GM10266 (cell line): ENCODE data around the gene NDUFB5.
A peak's percentile ranks its signal among the peaks of the same experiment; 100 is the strongest.
"Not testable (repeated sequence)": the region's sequence is repeated elsewhere in the genome, so short reads cannot be mapped to it uniquely, and the experiment has no call there.

Experiments
- DNase-seq: peaks from one replicate; pipeline ENCODE4 v3.0.0; 2012; ENCODE audit errors: extremely low spot score
- CTCF ChIP-seq: IDR thresholded peaks from 2 replicates; pipeline ENCODE4 v1.5.1; 2012; ENCODE audit warnings: mild to moderate bottlenecking, low read depth; ENCODE audit not compliant: control insufficient read depth, insufficient read depth; ENCODE audit errors: missing control alignments

NDUFB5 gene

GRCh38 chr3:179630753-179631451, 26.3 kb downstream of the NDUFB5 start:
- TF ChIP-seq CTCF, result no peak
- DNase-seq, result no peak

GRCh38 chr3:179640469-179640868, 35.9 kb downstream of the NDUFB5 start:
- TF ChIP-seq CTCF, result no peak
- no peak for DNase-seq

- no peak for DNase-seq
- TF ChIP-seq CTCF, result no peak
Observed at GRCh38 chr3:179642871-179643270, 38.3 kb downstream of the NDUFB5 start.

GRCh38 chr3:179643837-179644236, 39.2 kb downstream of the NDUFB5 start:
- DNase-seq, result not testable (repeated sequence)

- no peak for TF ChIP-seq CTCF
- no peak for DNase-seq
Observed at GRCh38 chr3:179646177-179646576, 41.6 kb downstream of the NDUFB5 start.

GRCh38 chr3:179651687-179652446, 47.3 kb downstream of the NDUFB5 start:
- TF ChIP-seq CTCF, result no peak
- DNase-seq, result peak; percentile 36

GRCh38 chr3:179652447-179653095, 48.0 kb downstream of the NDUFB5 start, which contains the start of gene USP13:
USP13 (plus strand) TSS chr3:179653040; CDS start chr3:179653226, 186 bp downstream.
- no peak for TF ChIP-seq CTCF
- DNase-seq, result peak; percentile 89
